HUDEP-2 (cell line): Measurements from ENCODE around the gene SLC1A4.

Experiments used
- DNase-seq, 76 experiments: peaks; one replicate each; lab custom pipeline; 2025; ENCODE audit not compliant: unreplicated experiment in 76 of 76; lab: John Stamatoyannopoulos, UW

The SLC1A4 gene

DNA sequence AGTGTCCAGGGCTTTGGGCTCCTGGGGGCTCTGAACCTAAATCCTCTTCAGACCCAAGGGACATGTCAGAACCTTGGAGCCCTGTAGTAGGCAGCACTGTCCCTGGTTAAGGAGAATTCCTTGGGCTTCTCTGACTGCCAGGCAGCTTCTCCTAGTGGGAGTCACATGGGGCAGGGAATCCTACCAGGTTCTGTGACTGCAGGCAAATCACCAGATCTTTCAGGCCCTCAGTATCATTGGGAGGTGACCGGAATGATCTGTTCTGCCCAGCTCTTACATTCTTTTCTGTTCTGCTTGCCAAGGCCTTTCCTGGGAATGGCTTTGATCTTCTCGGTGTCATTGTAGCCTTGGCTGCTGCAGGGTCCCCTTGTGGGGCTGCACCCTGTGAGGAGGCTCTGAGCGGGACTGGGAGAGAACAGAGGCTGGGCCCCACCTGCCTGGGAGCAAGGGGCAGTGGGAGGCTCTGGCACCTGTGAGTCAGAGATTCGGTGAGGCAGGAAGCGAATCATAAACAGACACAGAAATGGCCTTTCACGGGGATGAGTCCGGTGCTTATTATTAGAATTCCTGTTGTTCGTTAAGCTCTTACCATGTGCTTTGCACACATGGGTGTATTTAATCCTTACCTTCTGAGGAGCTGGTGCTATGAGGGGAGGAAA, 81.1 kb downstream of the SLC1A4 start:
- DNase-seq, result no peak

DNA sequence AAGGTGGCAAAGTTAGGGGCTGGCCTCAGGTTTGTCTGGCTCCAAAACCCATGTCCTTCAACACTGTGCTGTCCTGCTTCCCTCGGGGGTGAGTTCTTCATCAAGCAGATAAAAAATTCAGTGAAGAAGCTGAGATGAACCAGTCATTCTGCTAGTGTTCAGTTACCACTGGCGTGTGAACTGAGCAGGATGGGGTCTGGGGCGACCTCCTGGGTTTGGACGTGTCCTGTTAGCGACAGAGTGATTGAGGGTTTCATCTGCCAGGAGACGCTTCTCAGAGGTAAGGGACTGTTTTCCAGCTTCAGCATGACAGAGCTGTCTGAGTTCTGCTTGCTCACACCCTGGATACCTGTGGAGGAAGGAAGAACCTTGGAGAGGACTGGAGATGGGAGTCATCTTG, 81.7 kb downstream of the SLC1A4 start:
- no peak for DNase-seq

DNA sequence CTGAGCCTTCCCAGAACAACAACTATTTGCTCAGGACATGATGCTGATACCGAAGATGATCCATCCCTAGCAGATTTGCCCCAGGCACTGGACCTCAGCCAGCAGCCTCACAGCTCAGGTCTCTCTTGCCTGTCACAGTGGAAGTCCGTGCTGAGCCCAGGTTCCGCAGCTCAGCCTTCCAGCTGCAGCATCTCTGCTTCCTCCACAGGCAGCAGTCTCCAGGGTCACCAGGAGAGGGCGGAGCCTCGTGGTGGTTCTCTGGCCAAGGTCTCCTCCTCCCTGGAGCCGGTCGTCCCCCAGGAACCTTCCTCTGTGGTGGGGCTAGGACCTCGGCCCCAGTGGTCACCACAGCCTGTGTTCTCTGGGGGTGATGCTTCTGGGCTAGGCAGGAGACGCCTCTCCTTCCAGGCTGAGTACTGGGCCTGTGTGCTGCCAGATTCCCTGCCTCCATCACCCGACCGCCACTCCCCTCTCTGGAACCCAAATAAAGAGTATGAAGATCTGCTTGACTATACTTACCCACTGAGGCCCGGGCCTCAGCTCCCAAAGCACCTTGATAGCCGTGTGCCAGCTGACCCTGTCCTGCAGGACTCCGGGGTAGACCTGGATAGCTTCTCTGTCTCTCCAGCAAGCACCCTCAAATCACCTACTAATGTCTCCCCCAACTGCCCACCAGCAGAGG, 82.4 kb downstream of the SLC1A4 start:
- DNase-seq, result no peak

DNA sequence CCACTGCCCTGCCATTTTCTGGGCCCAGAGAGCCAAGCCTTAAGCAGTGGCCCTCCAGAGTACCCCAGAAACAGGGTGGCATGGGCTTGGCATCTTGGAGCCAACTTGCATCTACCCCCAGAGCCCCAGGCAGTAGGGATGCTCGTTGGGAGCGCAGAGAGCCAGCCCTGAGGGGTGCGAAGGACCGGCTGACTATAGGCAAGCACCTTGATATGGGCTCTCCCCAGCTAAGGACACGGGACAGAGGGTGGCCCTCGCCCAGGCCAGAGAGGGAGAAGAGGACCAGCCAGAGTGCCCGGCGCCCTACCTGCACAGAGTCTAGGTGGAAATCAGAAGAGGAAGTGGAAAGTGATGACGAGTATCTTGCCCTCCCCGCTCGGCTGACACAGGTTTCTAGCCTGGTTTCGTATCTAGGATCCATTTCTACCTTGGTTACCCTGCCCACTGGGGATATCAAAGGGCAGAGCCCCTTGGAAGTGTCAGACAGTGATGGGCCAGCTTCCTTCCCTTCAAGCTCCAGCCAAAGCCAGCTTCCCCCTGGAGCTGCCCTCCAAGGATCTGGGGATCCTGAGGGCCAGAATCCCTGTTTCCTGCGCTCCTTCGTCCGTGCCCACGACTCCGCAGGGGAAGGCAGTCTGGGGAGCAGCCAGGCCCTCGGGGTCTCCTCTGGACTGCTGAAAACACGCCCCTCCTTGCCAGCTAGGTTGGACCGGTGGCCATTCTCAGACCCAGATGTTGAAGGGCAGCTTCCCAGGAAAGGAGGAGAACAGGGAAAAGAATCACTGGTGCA, 83.2 kb downstream of the SLC1A4 start:
- no peak for DNase-seq
